SK-N-SH (cell line): Measurements from ENCODE around the gene ARMC6. TPM values are rescaled to one million over a fixed set of nuclear protein-coding genes. Genes with fewer than 3 reads are reported as not detected.

Source experiments
- CTCF ChIA-PET: fragments of 300-600, 350-600 bp; formaldehyde crosslinking; extraction: SDS; loops from one replicate; lab custom pipeline; 2021; lab: Yijun Ruan, JAX
- POLR2A ChIA-PET: fragments of 350-600 bp; sonication (Branson Sonifier 250); formaldehyde crosslinking; extraction: SDS; loops from one replicate; lab custom pipeline; 2020; ENCODE audit warnings: antibody characterized with exemption, inconsistent platforms; lab: Yijun Ruan, JAX
- DNase-seq: peaks from one replicate; pipeline ENCODE4 v3.0.0; 2012
- H2AFZ ChIP-seq: fragments of 200-600 bp; sonication (generic); 2 replicates; pipeline ENCODE4 v1.8.1; 2016; ENCODE audit warnings: antibody characterized with exemption, mild to moderate bottlenecking, low read depth
- H3F3A ChIP-seq: fragments of 200-600 bp; sonication (generic); replicated peaks from 2 replicates; pipeline ENCODE3; 2016; ENCODE audit warnings: antibody characterized with exemption, mild to moderate bottlenecking; ENCODE audit not compliant: insufficient read depth
- H3K27ac ChIP-seq, 2 experiments: fragments of 200-500 bp in 1 of 2; fragments of 200-600 bp in 1 of 2; sonication (Bioruptor generic) in 1 of 2; sonication (generic), shearing (Covaris generic) in 1 of 2; 2 replicates each; pipeline versions ENCODE4 v1.5.1 to v1.6.1; 2014 to 2016; ENCODE audit warnings: low read depth in 2 of 2, inconsistent platforms in 1 of 2, low read length in 1 of 2, mild to moderate bottlenecking in 1 of 2, mixed read lengths in 1 of 2
- H3K27me3 ChIP-seq: fragments of 200-600 bp; sonication (generic), shearing (Covaris generic); 2 replicates; pipeline ENCODE4 v1.6.1; 2016; ENCODE audit warnings: mixed run types; ENCODE audit not compliant: insufficient read depth
- H3K36me3 ChIP-seq, 2 experiments: fragments of 200-500 bp in 1 of 2; fragments of 200-600 bp in 1 of 2; sonication (Bioruptor generic) in 1 of 2; sonication (generic) in 1 of 2; replicated peaks in 1 of 2; 2 replicates each; pipeline versions ENCODE3 to v1.5.1; 2014 to 2016; ENCODE audit warnings: low read length in 1 of 2, mild to moderate bottlenecking in 1 of 2; ENCODE audit not compliant: insufficient read depth in 2 of 2, control insufficient read depth in 1 of 2
- H3K4me1 ChIP-seq, 2 experiments: fragments of 200-500 bp in 1 of 2; fragments of 200-600 bp in 1 of 2; sonication (Bioruptor generic) in 1 of 2; sonication (generic), shearing (Covaris generic) in 1 of 2; 2 replicates each; pipeline versions ENCODE4 v1.5.1 to v1.6.1; 2014 to 2016; ENCODE audit warnings: low read depth in 1 of 2, low read length in 1 of 2, mixed run types in 1 of 2; ENCODE audit not compliant: insufficient read depth in 2 of 2, control insufficient read depth in 1 of 2
- H3K4me2 ChIP-seq: fragments of 200-600 bp; sonication (generic), shearing (Covaris generic); 2 replicates; pipeline ENCODE4 v1.6.1; 2017; ENCODE audit warnings: mixed run types
- H3K4me3 ChIP-seq, 2 experiments: fragments of 200-500 bp in 1 of 2; fragments of 200-600 bp in 1 of 2; sonication (Bioruptor generic) in 1 of 2; sonication (generic), shearing (Covaris generic) in 1 of 2; 2 replicates each; pipeline versions ENCODE4 v1.5.1 to v1.8.1; 2014 to 2016; ENCODE audit warnings: low read depth in 2 of 2, inconsistent platforms in 1 of 2, low read length in 1 of 2, mild to moderate bottlenecking in 1 of 2, mixed read lengths in 1 of 2, moderate library complexity in 1 of 2
- H3K79me2 ChIP-seq: fragments of 200-600 bp; sonication (generic); 2 replicates; pipeline ENCODE4 v1.8.1; 2017; ENCODE audit warnings: mild to moderate bottlenecking; ENCODE audit not compliant: insufficient read depth
- H3K9ac ChIP-seq: fragments of 200-600 bp; sonication (generic); 2 replicates; pipeline ENCODE4 v1.6.1; 2017; ENCODE audit warnings: mixed run types
- H3K9me2 ChIP-seq: fragments of 200-600 bp; sonication (generic); 2 replicates; pipeline ENCODE4 v1.6.1; 2017; ENCODE audit warnings: mixed run types
- H3K9me3 ChIP-seq: fragments of 200-600 bp; sonication (generic); 2 replicates; pipeline ENCODE4 v1.6.1; 2017; ENCODE audit warnings: mixed run types, mild to moderate bottlenecking, moderate library complexity
- H4K20me1 ChIP-seq: fragments of 200-600 bp; sonication (generic); 2 replicates; pipeline ENCODE4 v1.6.1; 2017; ENCODE audit warnings: mild to moderate bottlenecking, mixed run types; ENCODE audit not compliant: insufficient read depth
- EZH2phosphoT487 ChIP-seq: fragments of 200-600 bp; sonication (generic); IDR thresholded peaks from 2 replicates; pipeline ENCODE4 v1.6.1; 2017; ENCODE audit warnings: low read depth, mixed run types, mild to moderate bottlenecking, antibody characterized with exemption, moderate library complexity, borderline replicate concordance
- FOXJ3 ChIP-seq: sonication (generic); formaldehyde crosslinking; IDR thresholded peaks from 2 replicates; pipeline ENCODE4 v1.5.1; 2020; ENCODE audit warnings: mild to moderate bottlenecking, missing genetic modification reagents
- GABPA ChIP-seq: IDR thresholded peaks from 2 replicates; pipeline ENCODE4 v1.4.0; 2012; ENCODE audit warnings: low read depth, mild to moderate bottlenecking
- RFX5 ChIP-seq: IDR thresholded peaks from 2 replicates; pipeline ENCODE4 v1.6.1; 2012; ENCODE audit warnings: mild to moderate bottlenecking, improper control_type of control experiment, low read length
- RXRA ChIP-seq: IDR thresholded peaks from 2 replicates; pipeline ENCODE4 v1.4.0; 2012; ENCODE audit warnings: low read depth, mild to moderate bottlenecking, borderline replicate concordance
- SMC3 ChIP-seq: IDR thresholded peaks from 2 replicates; pipeline ENCODE4 v1.6.1; 2012; ENCODE audit warnings: low read depth, low read length, improper control_type of control experiment
- TAF1 ChIP-seq: IDR thresholded peaks from 2 replicates; pipeline ENCODE4 v1.6.1; 2012; ENCODE audit warnings: low read depth, mild to moderate bottlenecking, low read length, moderate library complexity, borderline replicate concordance
- TEAD4 ChIP-seq: IDR thresholded peaks from 2 replicates; pipeline ENCODE4 v1.4.0; 2012; ENCODE audit warnings: mild to moderate bottlenecking, borderline replicate concordance; ENCODE audit not compliant: insufficient read depth
- WGBS: methylation state at CpG from one replicate; pipeline ENCODE4 v1.1.6; 2017; ENCODE audit warnings: low lambda C conversion rate; 5-methylcytosine and 5-hydroxymethylcytosine counted together
- polyA plus RNA-seq, 3 experiments: library from polyadenylated mRNA; depleted of rRNA; stranded (reverse); fragments of >200 nt; gene quantifications; 2 replicates each; pipeline ENCODE4 v1.2.3, GENCODE V29; 2012
- TF ChIP-seq, protein P1 (sequence below): IDR thresholded peaks from 2 replicates; pipeline ENCODE4 v1.4.0; 2012; ENCODE audit warnings: low read depth, borderline replicate concordance
- TF ChIP-seq, protein P2 (sequence below): IDR thresholded peaks from 2 replicates; pipeline ENCODE4; 2012

ARMC6 gene
- polyA plus RNA-seq, 1 of the 3 experiments (the other 2 are of a cell fraction): 34.7 TPM

DNA sequence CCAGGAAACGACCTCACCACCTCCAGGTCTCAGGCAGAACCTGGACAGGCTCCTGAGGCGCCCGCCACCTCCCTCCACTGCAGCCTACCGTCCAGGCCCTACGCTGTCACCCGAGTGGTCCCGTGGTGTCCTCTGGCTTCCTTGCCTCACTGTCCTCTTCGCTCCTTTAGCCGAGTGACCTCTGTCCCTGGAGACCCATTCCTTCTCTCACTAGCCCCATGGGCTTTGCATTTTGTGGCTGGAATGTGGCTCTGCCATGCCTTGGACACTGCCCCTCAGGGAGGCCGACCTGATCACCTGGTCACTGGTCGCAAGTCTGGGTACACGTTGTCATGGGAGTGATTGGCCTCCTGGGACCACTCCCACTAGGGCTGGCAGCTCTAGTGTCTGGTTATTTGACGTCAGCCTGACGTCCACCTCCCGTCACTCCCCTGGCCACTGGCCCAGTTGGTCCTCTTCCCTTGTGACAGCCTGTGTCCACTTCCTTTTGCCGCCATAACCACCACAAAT lies 48.3 kb downstream of the ARMC6 start:
- Histone ChIP-seq H3K4me2 (no peak overlapping the region), H3K27me3 (no peaks in the 10 kb centered on the region), H3K27ac (no peak overlapping the region), H3F3A (no peaks in the 10 kb centered on the region), H3K36me3 (no peaks in the 10 kb centered on the region), H3K9me3 (no peaks in the 10 kb centered on the region), H2AFZ (no peak overlapping the region), H4K20me1 (no peaks in the 10 kb centered on the region), H3K9me2 (no peaks in the 10 kb centered on the region), H3K79me2 (no peaks in the 10 kb centered on the region), H3K4me1 (no peaks in the 10 kb centered on the region; a peak in 1 of 4 replicates), H3K4me3 (no peak overlapping the region), H3K9ac (no peak overlapping the region)
- DNase-seq: no peak
- TF ChIP-seq RXRA: no peak
- TF ChIP-seq, protein P1, sequence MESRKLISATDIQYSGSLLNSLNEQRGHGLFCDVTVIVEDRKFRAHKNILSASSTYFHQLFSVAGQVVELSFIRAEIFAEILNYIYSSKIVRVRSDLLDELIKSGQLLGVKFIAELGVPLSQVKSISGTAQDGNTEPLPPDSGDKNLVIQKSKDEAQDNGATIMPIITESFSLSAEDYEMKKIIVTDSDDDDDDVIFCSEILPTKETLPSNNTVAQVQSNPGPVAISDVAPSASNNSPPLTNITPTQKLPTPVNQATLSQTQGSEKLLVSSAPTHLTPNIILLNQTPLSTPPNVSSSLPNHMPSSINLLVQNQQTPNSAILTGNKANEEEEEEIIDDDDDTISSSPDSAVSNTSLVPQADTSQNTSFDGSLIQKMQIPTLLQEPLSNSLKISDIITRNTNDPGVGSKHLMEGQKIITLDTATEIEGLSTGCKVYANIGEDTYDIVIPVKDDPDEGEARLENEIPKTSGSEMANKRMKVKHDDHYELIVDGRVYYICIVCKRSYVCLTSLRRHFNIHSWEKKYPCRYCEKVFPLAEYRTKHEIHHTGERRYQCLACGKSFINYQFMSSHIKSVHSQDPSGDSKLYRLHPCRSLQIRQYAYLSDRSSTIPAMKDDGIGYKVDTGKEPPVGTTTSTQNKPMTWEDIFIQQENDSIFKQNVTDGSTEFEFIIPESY: no peak
- ChIA-PET CTCF (no interaction called here), POLR2A (no interaction called here)
- WGBS: 88% methylated on average over 14 of the region's 16 CpGs

DNA sequence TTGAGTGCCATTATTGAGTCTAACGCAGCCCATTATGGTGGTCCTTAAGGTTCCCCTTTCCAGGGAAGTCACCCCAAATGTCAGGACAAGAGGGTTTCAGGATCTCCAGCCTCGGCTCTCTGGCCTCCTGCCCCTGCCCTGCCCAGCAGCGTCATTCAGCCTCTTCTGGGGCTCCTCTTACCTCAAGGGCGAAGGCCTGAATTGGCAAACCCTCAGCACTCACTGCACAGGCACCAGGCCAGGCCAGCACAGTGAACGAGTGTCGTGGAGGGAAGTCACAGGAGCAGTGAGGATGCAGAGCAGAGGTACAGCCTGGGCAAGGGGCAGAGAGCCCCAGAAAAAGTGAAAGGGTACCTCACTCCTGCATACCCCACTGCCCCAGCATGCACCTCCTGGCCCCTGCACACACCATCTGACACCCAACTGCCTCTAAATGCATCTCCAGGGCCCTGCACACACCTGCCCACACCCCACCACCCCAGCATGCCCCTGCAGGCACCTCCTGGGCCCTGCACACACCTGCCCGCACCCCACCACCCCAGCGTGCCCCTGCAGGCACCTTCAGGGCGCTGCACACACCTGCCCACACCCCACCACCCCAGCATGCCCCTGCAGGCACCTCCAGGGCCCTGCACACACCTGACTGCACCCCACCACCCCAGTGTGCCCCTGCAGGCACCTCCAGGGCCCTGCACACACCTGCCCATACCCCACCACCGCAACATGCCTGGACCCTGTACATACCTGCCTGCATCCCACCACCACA lies 50.2 kb downstream of the ARMC6 start:
- Histone ChIP-seq H3F3A (no peaks in the 10 kb centered on the region), H4K20me1 (no peaks in the 10 kb centered on the region), H3K9me3 (no peaks in the 10 kb centered on the region), H3K9ac (no peak overlapping the region), H3K4me3 (no peak overlapping the region), H3K36me3 (no peaks in the 10 kb centered on the region), H3K4me2 (no peak overlapping the region), H3K27me3 (no peaks in the 10 kb centered on the region), H3K79me2 (no peaks in the 10 kb centered on the region), H2AFZ (no peak overlapping the region), H3K4me1 (no peaks in the 10 kb centered on the region; a peak in 1 of 4 replicates), H3K9me2 (no peaks in the 10 kb centered on the region), H3K27ac (no peak overlapping the region)
- POLR2A ChIA-PET: no interaction called here
- DNase-seq: no peak
- TF ChIP-seq TAF1: no peak
- TF ChIP-seq, protein P1: no peak
- TF ChIP-seq SMC3: no peak
- TF ChIP-seq GABPA: no peak
- TF ChIP-seq, protein P2, sequence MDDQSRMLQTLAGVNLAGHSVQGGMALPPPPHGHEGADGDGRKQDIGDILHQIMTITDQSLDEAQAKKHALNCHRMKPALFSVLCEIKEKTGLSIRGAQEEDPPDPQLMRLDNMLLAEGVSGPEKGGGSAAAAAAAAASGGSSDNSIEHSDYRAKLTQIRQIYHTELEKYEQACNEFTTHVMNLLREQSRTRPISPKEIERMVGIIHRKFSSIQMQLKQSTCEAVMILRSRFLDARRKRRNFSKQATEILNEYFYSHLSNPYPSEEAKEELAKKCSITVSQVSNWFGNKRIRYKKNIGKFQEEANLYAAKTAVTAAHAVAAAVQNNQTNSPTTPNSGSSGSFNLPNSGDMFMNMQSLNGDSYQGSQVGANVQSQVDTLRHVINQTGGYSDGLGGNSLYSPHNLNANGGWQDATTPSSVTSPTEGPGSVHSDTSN: no peak
- TF ChIP-seq EZH2phosphoT487: no peak
- no peak for TF ChIP-seq TEAD4
- no peak for TF ChIP-seq RFX5
- TF ChIP-seq FOXJ3: no peak
- 77% methylated on average over 6 of the region's 10 CpGs for WGBS
- CTCF ChIA-PET: no interaction called here
